Left lung (tissue), 10 donors: ENCODE results near the gene KDM1B. TPM values are rescaled to one million over a fixed set of nuclear protein-coding genes. Genes with fewer than 3 reads are reported as not detected.

ENCODE experiments used
- ATAC-seq: fragments of 200-7000 bp; cut with Tn5 transposase; one replicate; pipeline ENCODE4 v1.9.1; 2020; ENCODE audit warnings: moderate library complexity
- DNase-seq, 4 donors: peaks; one replicate each; pipeline ENCODE4 v3.0.0-alpha.2; 2013 to 2020
- H3K27ac ChIP-seq, 2 donors: fragments of 200-600 bp; sonication (generic) in 1 of 2; one replicate each; pipeline versions ENCODE4 v1.5.0 to v1.8.0; 2020 to 2021
- H3K27me3 ChIP-seq, 2 donors: fragments of 200-600 bp; sonication (generic) in 1 of 2; one replicate each; pipeline versions ENCODE4 v1.5.0 to v1.8.0; 2020 to 2021
- H3K36me3 ChIP-seq, 2 donors: fragments of 200-600 bp; sonication (generic) in 1 of 2; one replicate each; pipeline versions ENCODE4 v1.5.0 to v1.8.0; 2020 to 2021
- H3K4me1 ChIP-seq, 2 donors: fragments of 200-600 bp; one replicate each; pipeline ENCODE4 v1.8.0; 2021
- H3K4me3 ChIP-seq, 2 donors: fragments of 200-600 bp; sonication (generic) in 1 of 2; one replicate each; pipeline versions ENCODE4 v1.5.0 to v1.8.0; 2020 to 2021; ENCODE audit warnings: mild to moderate bottlenecking in 1 of 2
- H3K9me3 ChIP-seq, 2 donors: fragments of 200-600 bp; sonication (generic) in 1 of 2; one replicate each; pipeline versions ENCODE4 v1.5.0 to v1.8.0; 2020 to 2021
- CTCF ChIP-seq, 2 donors: fragments of 200-600 bp; sonication (generic) in 1 of 2; IDR thresholded peaks; one replicate each; pipeline versions ENCODE4 v1.5.0 to v1.8.0; 2021; ENCODE audit warnings: antibody characterized with exemption in 2 of 2
- intact Hi-C, 2 donors: fragments of 100-400 bp; cut with DNase I; formaldehyde crosslinking; loops; one replicate each; pipeline versions ENCODE4 v1.11.2 to v1.14.2; 2022
- polyA plus RNA-seq, 6 donors: library from polyadenylated mRNA; unstranded; fragments of 120-200 nt; gene quantifications; one replicate each; pipeline ENCODE4 v1.2.1, GENCODE V29; 2013; ENCODE audit not compliant: insufficient read length in 6 of 6
- total RNA-seq, 2 donors: library from RNA; stranded (reverse); fragmentation: NEBNext Ultra II Directional; extraction: Animal tissue kit (Norgen Biotek cat#: 25700); gene quantifications; one replicate each; pipeline ENCODE4 v1.2.1, GENCODE V29; 2021
- donor health status: DM: no; HTN: yes; CAD: no.
- donor health status: DM: no; HTN: no; CAD: no.

The KDM1B gene
- total and polyA plus RNA-seq, 8 donors, result 20.3 to 25.1 (median 22.5) TPM

- Histone ChIP-seq H3K4me1 (peaks cover 9 to 57% of the 10 kb centered on the region in 2 donors), H3K27ac (peak overlapping the region; percentile 50 to 78), H3K4me3 (no peak overlapping the region), H3K36me3 (peaks cover 0 to 27% of the 10 kb centered on the region in 2 donors), H3K9me3 (no peaks in the 10 kb centered on the region), H3K27me3 (no peaks in the 10 kb centered on the region)
- DNase-seq, result peak in 1 of 4 donors; percentile 36
- intact Hi-C loops, result no loop called here
- ATAC-seq, result peak; percentile 5
- TF ChIP-seq CTCF (IDR thresholded peaks at IDR 0.05), result no peak
Observed at GRCh38 chr6:18260448-18261106, 105.4 kb downstream of the KDM1B start.

GRCh38 chr6:18261877-18262276 is 106.7 kb downstream of the KDM1B start:
- Histone ChIP-seq H3K4me1 (peaks cover 9 to 57% of the 10 kb centered on the region in 2 donors), H3K4me3 (peak overlapping the region in 1 of 2 donors; percentile 96), H3K36me3 (peaks cover 0 to 14% of the 10 kb centered on the region in 2 donors), H3K9me3 (peaks cover 0 to 2% of the 10 kb centered on the region in 2 donors), H3K27me3 (no peaks in the 10 kb centered on the region), H3K27ac (no peak overlapping the region)
- intact Hi-C loops, result no loop called here
- ATAC-seq (no peak), DNase-seq (no peak)
- no peak for TF ChIP-seq CTCF (IDR thresholded peaks at IDR 0.05)

- Histone ChIP-seq H3K36me3 (peaks cover 0 to 4% of the 10 kb centered on the region in 2 donors), H3K4me1 (peaks cover 9 to 57% of the 10 kb centered on the region in 2 donors), H3K4me3 (peak overlapping the region; percentile 94 to 96), H3K9me3 (peaks cover 0 to 2% of the 10 kb centered on the region in 2 donors), H3K27me3 (no peaks in the 10 kb centered on the region), H3K27ac (peak overlapping the region; percentile 93 to 96)
- no peak for TF ChIP-seq CTCF (IDR thresholded peaks at IDR 0.05)
- intact Hi-C loops, result no loop called here
- ATAC-seq (no peak), DNase-seq (peak in 1 of 4 donors; percentile 13)
Observed at GRCh38 chr6:18262702-18263417, 107.6 kb downstream of the KDM1B start.

- no peaks in the 10 kb centered on the region for H3K27me3 ChIP-seq
- TF ChIP-seq CTCF (IDR thresholded peaks at IDR 0.05), result no peak
- peak overlapping the region; percentile 93 to 96 for H3K27ac ChIP-seq
- H3K4me1 ChIP-seq, result peaks cover 9 to 53% of the 10 kb centered on the region in 2 donors
- DNase-seq (peak; percentile 18 to 90 (median 42)), ATAC-seq (peak; percentile 13)
- H3K36me3 ChIP-seq, result no peaks in the 10 kb centered on the region
- H3K9me3 ChIP-seq, result peaks cover 0 to 2% of the 10 kb centered on the region in 2 donors
- intact Hi-C loops, result no loop called here
- H3K4me3 ChIP-seq, result peak overlapping the region; percentile 94 to 96
Observed at GRCh38 chr6:18263418-18264218, 108.4 kb downstream of the KDM1B start.
